Measurements from ENCODE around the gene RNF26.
A peak's percentile ranks its signal among the peaks of the same experiment; 100 is the strongest.

RNF26 gene

GRCh38 chr11:119336744-119337469, 2.6 kb downstream of the RNF26 start:
- peaks cover 18% of the 10 kb centered on the region for H3K4me1 ChIP-seq (ENCODE audit: low read length)
- H2AFZ ChIP-seq (ENCODE audit: low read depth, low read length): no peak overlapping the region
- no peak overlapping the region for H3K4me2 ChIP-seq (ENCODE audit: low read length)
- peaks cover 9% of the 10 kb centered on the region for H3K36me3 ChIP-seq (replicated peaks; ENCODE audit: low read depth, low read length)
- no peak overlapping the region for H3K4me3 ChIP-seq (ENCODE audit: low read length)
- peaks cover 28% of the 10 kb centered on the region for H3K79me2 ChIP-seq (ENCODE audit: low read length)
- no peaks in the 10 kb centered on the region for H3K27me3 ChIP-seq (ENCODE audit: low read depth, low read length)
- no peaks in the 10 kb centered on the region; the same call in 1 of the 2 replicates for H4K20me1 ChIP-seq (ENCODE audit: insufficient read depth, low read length)
- no peak overlapping the region for H3K27ac ChIP-seq (ENCODE audit: low read length)
- TF ChIP-seq CTCF (IDR thresholded peaks at IDR 0.05; ENCODE audit: low read depth, low read length): no peak
- H3K9me3 ChIP-seq (ENCODE audit: insufficient read depth, low read length): no peaks in the 10 kb centered on the region
- no peak overlapping the region for H3K9ac ChIP-seq (ENCODE audit: low read length)

GRCh38 chr11:119337581-119338317, 3.4 kb downstream of the RNF26 start:
- Histone ChIP-seq H3K4me1 (ENCODE audit: low read length) (peaks cover 18% of the 10 kb centered on the region), H2AFZ (ENCODE audit: low read depth, low read length) (no peak overlapping the region), H3K4me2 (ENCODE audit: low read length) (peak overlapping the region; percentile 10; the same call in 1 of the 2 replicates), H3K4me3 (ENCODE audit: low read length) (no peak overlapping the region), H3K9ac (ENCODE audit: low read length) (no peak overlapping the region), H3K27ac (ENCODE audit: low read length) (no peak overlapping the region), H3K27me3 (ENCODE audit: low read depth, low read length) (peaks cover 1% of the 10 kb centered on the region; the same call in 1 of the 2 replicates), H4K20me1 (ENCODE audit: insufficient read depth, low read length) (no peaks in the 10 kb centered on the region; the same call in 1 of the 2 replicates), H3K79me2 (ENCODE audit: low read length) (peaks cover 28% of the 10 kb centered on the region), H3K9me3 (ENCODE audit: insufficient read depth, low read length) (no peaks in the 10 kb centered on the region), H3K36me3 (replicated peaks; ENCODE audit: low read depth, low read length) (peaks cover 9% of the 10 kb centered on the region)
- TF ChIP-seq CTCF (IDR thresholded peaks at IDR 0.05; ENCODE audit: low read depth, low read length): no peak
- no peak for TF ChIP-seq EZH2phosphoT487 (IDR thresholded peaks at IDR 0.05; ENCODE audit: low read depth)

DNA sequence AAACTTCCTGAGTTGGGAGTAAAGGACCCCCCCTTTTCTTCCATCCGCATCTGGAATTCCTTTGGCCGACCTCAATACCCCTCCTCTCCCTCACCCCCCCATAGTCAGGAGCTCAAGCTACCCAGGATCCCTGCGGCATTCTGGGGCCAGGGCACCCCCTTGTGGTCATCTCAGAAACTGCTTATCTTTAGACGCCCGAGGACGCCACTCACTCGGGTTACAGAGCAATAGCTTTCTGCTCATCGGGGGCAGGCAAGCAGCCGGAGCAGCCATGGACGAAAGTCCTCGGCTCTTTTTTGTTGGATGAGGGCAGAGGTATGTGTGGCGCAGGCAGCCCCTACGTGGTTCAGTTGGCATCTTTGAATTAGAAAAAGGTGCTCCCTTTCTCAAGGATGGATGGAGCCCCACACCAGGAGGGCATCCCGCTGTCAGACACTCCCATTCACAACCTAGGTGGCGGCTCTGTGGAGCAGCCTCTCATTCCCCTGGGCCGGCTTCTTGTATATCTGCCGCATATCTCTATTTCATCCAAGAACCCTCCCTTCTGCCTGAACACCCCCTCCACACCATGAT, 4.1 kb downstream of the RNF26 start:
- peaks cover 4% of the 10 kb centered on the region; the same call in 1 of the 2 replicates for H3K27me3 ChIP-seq (ENCODE audit: low read depth, low read length)
- no peak overlapping the region for H2AFZ ChIP-seq (ENCODE audit: low read depth, low read length)
- H3K9ac ChIP-seq (ENCODE audit: low read length): no peak overlapping the region
- H3K27ac ChIP-seq (ENCODE audit: low read length): no peak overlapping the region
- peaks cover 18% of the 10 kb centered on the region for H3K4me1 ChIP-seq (ENCODE audit: low read length)
- TF ChIP-seq EZH2phosphoT487 (IDR thresholded peaks at IDR 0.05; ENCODE audit: low read depth) (no peak), CTCF (IDR thresholded peaks at IDR 0.05; ENCODE audit: low read depth, low read length) (peak; percentile 88)
- peaks cover 9% of the 10 kb centered on the region for H3K36me3 ChIP-seq (replicated peaks; ENCODE audit: low read depth, low read length)
- H3K4me2 ChIP-seq (ENCODE audit: low read length): peak overlapping the region; percentile 10; the same call in 1 of the 2 replicates
- H3K9me3 ChIP-seq (ENCODE audit: insufficient read depth, low read length): no peaks in the 10 kb centered on the region
- H4K20me1 ChIP-seq (ENCODE audit: insufficient read depth, low read length): no peaks in the 10 kb centered on the region; the same call in 1 of the 2 replicates
- H3K79me2 ChIP-seq (ENCODE audit: low read length): peaks cover 28% of the 10 kb centered on the region
- no peak overlapping the region for H3K4me3 ChIP-seq (ENCODE audit: low read length)
